Caco-2 (cell line): ENCODE data around the gene NKD1. TPM values are rescaled to one million over a fixed set of nuclear protein-coding genes. Genes with fewer than 3 reads are reported as not detected.

Experiments
- BruUV-seq: library from RNA; stranded (reverse); fragments of 400-500 nt; replicated peaks from 2 replicates; lab custom pipeline; 2021; lab: Mats Ljungman, UMichigan
- CTCF ChIA-PET: fragments of 300-600 bp; sonication (Branson Sonifier 250); formaldehyde crosslinking; loops from one replicate; lab custom pipeline; 2022; ENCODE audit warnings: antibody characterized with exemption; lab: Charles Lee
- POLR2A ChIA-PET: fragments of 300-600 bp; sonication (Branson Sonifier 250); formaldehyde crosslinking; loops from one replicate; lab custom pipeline; 2022; ENCODE audit warnings: antibody characterized with exemption; lab: Charles Lee
- DNase-seq, 2 experiments: peaks; one replicate each; pipeline versions ENCODE4 v3.0.0 to v3.0.0-alpha.2; 2020 to 2022
- H3K27me3 ChIP-seq: replicated peaks from 2 replicates; pipeline ENCODE4 v1.6.0; 2011; ENCODE audit warnings: low read length; ENCODE audit not compliant: control insufficient read depth, insufficient read depth
- H3K36me3 ChIP-seq: 2 replicates; pipeline ENCODE4 v1.5.1; 2011; ENCODE audit warnings: low read length; ENCODE audit not compliant: control insufficient read depth, insufficient read depth
- H3K4me1 ChIP-seq: fragments of 250-450 bp; sonication (Bioruptor Pico); 2 replicates; pipeline ENCODE4 v1.5.1; 2020; ENCODE audit warnings: mild to moderate bottlenecking
- H3K4me3 ChIP-seq: 2 replicates; pipeline ENCODE4 v1.5.1; 2011; ENCODE audit warnings: low read depth, mild to moderate bottlenecking, control low read depth, low read length
- H3K9me3 ChIP-seq: fragments of 250-450 bp; sonication (Bioruptor Pico); 2 replicates; pipeline ENCODE4 v1.5.1; 2020; ENCODE audit warnings: mild to moderate bottlenecking, moderate library complexity
- H3K27ac Mint-ChIP-seq: one replicate; pipeline ENCODE4 v1.8.0; 2022; ENCODE audit warnings: mixed read lengths; ENCODE audit not compliant: unreplicated experiment
- H3K27me3 Mint-ChIP-seq: one replicate; pipeline ENCODE4 v1.8.0; 2022; ENCODE audit warnings: mixed read lengths; ENCODE audit not compliant: insufficient read depth, unreplicated experiment
- H3K36me3 Mint-ChIP-seq: one replicate; pipeline ENCODE4 v1.8.0; 2022; ENCODE audit warnings: mild to moderate bottlenecking, mixed read lengths; ENCODE audit not compliant: insufficient read depth, unreplicated experiment
- H3K4me1 Mint-ChIP-seq: one replicate; pipeline ENCODE4 v1.8.0; 2022; ENCODE audit warnings: low read depth, mixed read lengths; ENCODE audit not compliant: unreplicated experiment
- H3K4me3 Mint-ChIP-seq: one replicate; pipeline ENCODE4 v1.8.0; 2022; ENCODE audit warnings: mild to moderate bottlenecking, moderate library complexity, mixed read lengths; ENCODE audit not compliant: unreplicated experiment
- H3K9me3 Mint-ChIP-seq: one replicate; pipeline ENCODE4 v1.8.0; 2022; ENCODE audit warnings: mixed read lengths; ENCODE audit not compliant: unreplicated experiment
- CTCF ChIP-seq, 2 experiments: fragments of 200-600 bp in 1 of 2; IDR thresholded peaks; 1 replicate in 1 of 2; 2 replicates in 1 of 2; pipeline versions ENCODE4 v1.5.1 to v1.8.0; 2011 to 2022; ENCODE audit warnings: antibody characterized with exemption in 1 of 2, control low read depth in 1 of 2, inconsistent platforms in 1 of 2, low read depth in 1 of 2, low read length in 1 of 2, mild to moderate bottlenecking in 1 of 2, moderate library complexity in 1 of 2; ENCODE audit not compliant: insufficient read depth in 1 of 2, severe bottlenecking in 1 of 2, unreplicated experiment in 1 of 2
- intact Hi-C: fragments of 100-400 bp; cut with micrococcal nuclease; formaldehyde crosslinking; loops from one replicate; pipeline ENCODE4 v1.10.0; 2022; ENCODE audit not compliant: unreplicated experiment
- total RNA-seq: library from RNA; stranded (reverse); gene quantifications from 2 replicates; pipeline ENCODE4 v1.2.3, GENCODE V29; 2022

The NKD1 gene
- total RNA-seq, 1 experiment from 2014 or later = 54.9 TPM

GRCh38 chr16:50662306-50662940 is 114.2 kb downstream of the NKD1 start:
- Mint-ChIP-seq H3K4me3 (no peak overlapping the region), H3K4me1 (peaks cover 9% of the 10 kb centered on the region), H3K36me3 (no peaks in the 10 kb centered on the region), H3K9me3 (no peaks in the 10 kb centered on the region), H3K27me3 (no peaks in the 10 kb centered on the region), H3K27ac (no peak overlapping the region)
- intact Hi-C loops = no loop called here
- ChIA-PET CTCF (interaction anchor here (0.6 to 2.1 kb wide), 3 partner anchors 16 to 144 kb away, joined by 3 to 13 read pairs (median 4); no protein-coding TSS in a partner anchor), POLR2A (no interaction called here)
- Histone ChIP-seq H3K4me1 (no peaks in the 10 kb centered on the region), H3K36me3 (no peaks in the 10 kb centered on the region), H3K9me3 (0 out of 2 replicates have a peak, but pooled peaks cover 5% of the 10 kb centered on the region), H3K4me3 (no peak overlapping the region), H3K27me3 (no peaks in the 10 kb centered on the region)
- TF ChIP-seq CTCF (IDR thresholded peaks at IDR 0.05; ENCODE audit: insufficient read depth in 1 of 2, low read depth in 1 of 2, low read length in 1 of 2, severe bottlenecking in 1 of 2, unreplicated experiment in 1 of 2) = no peak
- BruUV-seq = no TSS peak
- no peak for DNase-seq

- Histone ChIP-seq H3K4me1 (peaks cover 10% of the 10 kb centered on the region; the same call in 1 of the 2 replicates), H3K9me3 (0 out of 2 replicates have a peak, but pooled peaks cover 5% of the 10 kb centered on the region), H3K4me3 (no peak overlapping the region), H3K27me3 (no peaks in the 10 kb centered on the region), H3K36me3 (no peaks in the 10 kb centered on the region)
- no peaks in the 10 kb centered on the region for H3K36me3 Mint-ChIP-seq
- ChIA-PET CTCF (interaction anchor here (0.8 to 6.0 kb wide), 3 partner anchors 19 to 292 kb away, joined by 5 to 111 read pairs (median 13); partner anchors contain the start of gene BRD7), POLR2A (no interaction called here)
- H3K4me3 Mint-ChIP-seq = no peak overlapping the region
- DNase-seq = no peak
- intact Hi-C loops = loop anchor here (2.0 kb wide), 1 partner anchor 341 kb away; no protein-coding TSS in a partner anchor
- H3K27me3 Mint-ChIP-seq = no peaks in the 10 kb centered on the region
- TF ChIP-seq CTCF (IDR thresholded peaks at IDR 0.05; ENCODE audit: insufficient read depth in 1 of 2, low read depth in 1 of 2, low read length in 1 of 2, severe bottlenecking in 1 of 2, unreplicated experiment in 1 of 2) = no peak
- peaks cover 24% of the 10 kb centered on the region for H3K4me1 Mint-ChIP-seq
- no TSS peak for BruUV-seq
- H3K27ac Mint-ChIP-seq = no peak overlapping the region
- H3K9me3 Mint-ChIP-seq = no peaks in the 10 kb centered on the region
Measured at GRCh38 chr16:50664270-50664669, 116.1 kb downstream of the NKD1 start.

GRCh38 chr16:50665128-50665878 is 117.1 kb downstream of the NKD1 start:
- intact Hi-C loops = loop anchor here (1.0 to 5.0 kb wide), 3 partner anchors 198 to 343 kb away; no protein-coding TSS in a partner anchor
- peak; percentile 81 to 92 for DNase-seq
- no peaks in the 10 kb centered on the region for H3K9me3 Mint-ChIP-seq
- Histone ChIP-seq H3K9me3 (0 out of 2 replicates have a peak, but pooled peaks cover 5% of the 10 kb centered on the region), H3K4me3 (0 out of 2 replicates have a peak overlapping the region, but pooled peaks have one; percentile 8), H3K4me1 (peaks cover 10% of the 10 kb centered on the region; the same call in 1 of the 2 replicates), H3K36me3 (no peaks in the 10 kb centered on the region), H3K27me3 (no peaks in the 10 kb centered on the region)
- POLR2A ChIA-PET = no interaction called here
- CTCF ChIA-PET = interaction anchor here (0.5 to 8.1 kb wide), 32 partner anchors 8 to 964 kb away, joined by 3 to 188 read pairs (median 4); partner anchors contain the start of genes BRD7, CNEP1R1, CYLD and NKD1
- peak overlapping the region; percentile 48 for H3K27ac Mint-ChIP-seq
- H3K27me3 Mint-ChIP-seq = no peaks in the 10 kb centered on the region
- peaks cover 21% of the 10 kb centered on the region for H3K4me1 Mint-ChIP-seq
- H3K4me3 Mint-ChIP-seq = peak overlapping the region; percentile 60
- no TSS peak for BruUV-seq
- no peaks in the 10 kb centered on the region for H3K36me3 Mint-ChIP-seq
- peak; percentile 90 for TF ChIP-seq CTCF (IDR thresholded peaks at IDR 0.05; ENCODE audit: insufficient read depth in 1 of 2, low read depth in 1 of 2, low read length in 1 of 2, severe bottlenecking in 1 of 2, unreplicated experiment in 1 of 2)
